Liver (tissue), 9 donors: ENCODE measurements around the gene DICER1. TPM values are rescaled to one million over a fixed set of nuclear protein-coding genes. Genes with fewer than 3 reads are reported as not detected.

Experiments used
- DNase-seq: peaks from one replicate; pipeline ENCODE4 v3.0.0-alpha.2; 2017; ENCODE audit warnings: low spot score
- H3K27ac ChIP-seq, 2 donors: one replicate each; pipeline ENCODE4 v1.7.0; 2013; ENCODE audit warnings: inconsistent platforms in 2 of 2, low read length in 2 of 2, control low read depth in 1 of 2, low read depth in 1 of 2, mild to moderate bottlenecking in 1 of 2
- H3K27me3 ChIP-seq, 4 donors: one replicate each; pipeline versions ENCODE4 v1.6.1 to v1.7.0; 2013; ENCODE audit warnings: low read length in 3 of 4, inconsistent platforms in 1 of 4, mild to moderate bottlenecking in 1 of 4, moderate library complexity in 1 of 4; ENCODE audit not compliant: control insufficient read depth in 4 of 4, insufficient read depth in 4 of 4
- H3K36me3 ChIP-seq, 4 donors: one replicate each; pipeline versions ENCODE4 v1.6.1 to v1.7.0; 2013; ENCODE audit warnings: low read length in 3 of 4, mild to moderate bottlenecking in 3 of 4, low read depth in 1 of 4, moderate library complexity in 1 of 4; ENCODE audit not compliant: control insufficient read depth in 4 of 4, insufficient read depth in 3 of 4
- H3K4me1 ChIP-seq, 4 donors: one replicate each; pipeline versions ENCODE4 v1.6.1 to v1.7.0; 2013; ENCODE audit warnings: low read length in 3 of 4, mild to moderate bottlenecking in 3 of 4, moderate library complexity in 1 of 4; ENCODE audit not compliant: control insufficient read depth in 4 of 4, insufficient read depth in 4 of 4
- H3K4me3 ChIP-seq, 3 donors: one replicate each; pipeline versions ENCODE4 v1.6.1 to v1.7.0; 2013; ENCODE audit warnings: low read length in 3 of 3, control low read depth in 1 of 3, low read depth in 1 of 3, mild to moderate bottlenecking in 1 of 3
- H3K9ac ChIP-seq, 2 donors: one replicate each; pipeline ENCODE4 v1.7.0; 2013; ENCODE audit warnings: low read length in 2 of 2, mild to moderate bottlenecking in 2 of 2, moderate library complexity in 2 of 2, control low read depth in 1 of 2, low read depth in 1 of 2
- H3K9me3 ChIP-seq, 4 donors: one replicate each; pipeline versions ENCODE4 v1.6.1 to v1.7.0; 2013; ENCODE audit warnings: low read length in 3 of 4; ENCODE audit not compliant: control insufficient read depth in 4 of 4
- CTCF ChIP-seq: fragments of 150-350 bp; IDR thresholded peaks from 2 replicates; pipeline ENCODE4 v1.5.1; 2017; ENCODE audit warnings: improper control_type of control experiment, low read depth, low read length; ENCODE audit not compliant: missing input control
- EGR1 ChIP-seq, 2 donors: IDR thresholded peaks; 2 replicates each; pipeline ENCODE4 v1.6.1; 2016 to 2018; ENCODE audit warnings: antibody characterized with exemption in 2 of 2, low read depth in 2 of 2
- FOXA1 ChIP-seq: IDR thresholded peaks from 2 replicates; pipeline ENCODE4 v1.6.1; 2016; ENCODE audit warnings: antibody characterized with exemption
- FOXA2 ChIP-seq: IDR thresholded peaks from 2 replicates; pipeline ENCODE4 v1.6.1; 2016; ENCODE audit warnings: antibody characterized with exemption
- GABPA ChIP-seq, 2 donors: IDR thresholded peaks in 1 of 2; conservative IDR thresholded peaks in 1 of 2; 2 replicates each; pipeline ENCODE4 v1.6.1; 2016; ENCODE audit warnings: antibody characterized with exemption in 2 of 2, mild to moderate bottlenecking in 1 of 2, moderate library complexity in 1 of 2
- HNF4A ChIP-seq, 2 donors: conservative IDR thresholded peaks; 2 replicates each; pipeline ENCODE4 v1.6.1; 2016; ENCODE audit warnings: antibody characterized with exemption in 2 of 2, mild to moderate bottlenecking in 2 of 2
- HNF4G ChIP-seq: IDR thresholded peaks from 2 replicates; pipeline ENCODE4 v1.6.1; 2016; ENCODE audit warnings: antibody characterized with exemption
- JUND ChIP-seq, 2 donors: IDR thresholded peaks; 2 replicates each; pipeline ENCODE4 v1.6.1; 2016; ENCODE audit warnings: antibody characterized with exemption in 2 of 2
- NR2F2 ChIP-seq: IDR thresholded peaks from 2 replicates; pipeline ENCODE4 v1.6.1; 2016; ENCODE audit warnings: antibody characterized with exemption
- RAD21 ChIP-seq, 2 donors: IDR thresholded peaks; 2 replicates each; pipeline ENCODE4 v1.6.1; 2016; ENCODE audit warnings: antibody characterized with exemption in 2 of 2, mild to moderate bottlenecking in 2 of 2
- REST ChIP-seq: IDR thresholded peaks from 2 replicates; pipeline ENCODE4 v1.6.1; 2016; ENCODE audit warnings: antibody characterized with exemption, mild to moderate bottlenecking
- RXRA ChIP-seq, 2 donors: IDR thresholded peaks; 2 replicates each; pipeline ENCODE4 v1.6.1; 2017 to 2018; ENCODE audit warnings: antibody characterized with exemption in 2 of 2, mild to moderate bottlenecking in 1 of 2
- SP1 ChIP-seq: IDR thresholded peaks from 2 replicates; pipeline ENCODE4 v1.6.1; 2018; ENCODE audit warnings: antibody characterized with exemption, mild to moderate bottlenecking
- TAF1 ChIP-seq: conservative IDR thresholded peaks from 2 replicates; pipeline ENCODE4 v1.6.1; 2016; ENCODE audit warnings: antibody characterized with exemption, mild to moderate bottlenecking
- YY1 ChIP-seq: IDR thresholded peaks from 2 replicates; pipeline ENCODE4 v1.6.1; 2016; ENCODE audit warnings: antibody characterized with exemption, mild to moderate bottlenecking
- ZBTB33 ChIP-seq: IDR thresholded peaks from 2 replicates; pipeline ENCODE4 v1.6.1; 2016; ENCODE audit warnings: antibody characterized with exemption
- WGBS: extraction: QIAGEN DNeasy Blood & Tissue Kit; methylation state at CpG from one replicate; pipeline ENCODE4 v1.1.7; 2013; 5-methylcytosine and 5-hydroxymethylcytosine counted together
- polyA plus RNA-seq, 2 donors: library from polyadenylated mRNA; stranded (reverse) in 1 of 2; unstranded in 1 of 2; fragments of 200-250 nt in 1 of 2; fragments of >200 nt in 1 of 2; fragmentation: Nextera tagmentation in 1 of 2; extraction: Ambion mirVana in 1 of 2; gene quantifications; one replicate each; pipeline versions ENCODE4 v1.2.1 to v1.2.3, GENCODE V29; 2013 to 2015
- total RNA-seq, 2 donors: library from RNA; depleted of rRNA; stranded (reverse); fragments of >200 nt; gene quantifications; one replicate each; pipeline ENCODE4 v1.2.3, GENCODE V29; 2014
- donor health status: healthy.
- donor health status: healthy.
- donor health status: healthy.
- donor health status: healthy.
- donor health status: healthy.

DICER1 gene
- total and polyA plus RNA-seq, 4 donors: 7.5 to 43.6 (median 20.3) TPM

- H3K9me3 ChIP-seq: no peaks in the 10 kb centered on the region
Measured at GRCh38 chr14:95091581-95091980, 65.7 kb downstream of the DICER1 start.

GRCh38 chr14:95088665-95089064 lies 68.7 kb downstream of the DICER1 start:
- Histone ChIP-seq H3K9me3 (no peaks in the 10 kb centered on the region), H3K4me3 (no peak overlapping the region), H3K4me1 (no peaks in the 10 kb centered on the region), H3K27me3 (no peaks in the 10 kb centered on the region), H3K27ac (no peak overlapping the region), H3K36me3 (peaks cover 13 to 54% (median 40%) of the 10 kb centered on the region in 4 donors), H3K9ac (no peak overlapping the region)
- 69% methylated on average over 4 of the region's 4 CpGs for WGBS
- DNase-seq: no peak
- TF ChIP-seq TAF1 (no peak), HNF4A (conservative IDR thresholded peaks at IDR 0.05) (no peak), NR2F2 (no peak), FOXA2 (no peak), REST (no peak), YY1 (no peak), HNF4G (no peak), CTCF (no peak), GABPA (IDR thresholded peaks at IDR 0.05 in 1 of 2, conservative IDR thresholded peaks at IDR 0.05 in 1 of 2) (no peak), ZBTB33 (no peak)

More at GRCh38 chr14:95091581-95091980, 65.7 kb downstream of the DICER1 start:
- Histone ChIP-seq H3K27me3 (no peaks in the 10 kb centered on the region), H3K27ac (no peak overlapping the region), H3K4me1 (no peaks in the 10 kb centered on the region), H3K4me3 (no peak overlapping the region), H3K9ac (no peak overlapping the region), H3K36me3 (peaks cover 19 to 72% (median 48%) of the 10 kb centered on the region in 4 donors)
- no peak for DNase-seq
- 85% methylated on average over 4 of the region's 4 CpGs for WGBS
- TF ChIP-seq FOXA2 (no peak), JUND (IDR thresholded peaks at IDR 0.05) (no peak)

GRCh38 chr14:95087619-95088018 lies 69.7 kb downstream of the DICER1 start:
- WGBS: 94% methylated on average over 6 of the region's 6 CpGs
- Histone ChIP-seq H3K9ac (no peak overlapping the region), H3K27ac (no peak overlapping the region), H3K36me3 (peaks cover 11 to 46% (median 31%) of the 10 kb centered on the region in 4 donors), H3K27me3 (no peaks in the 10 kb centered on the region), H3K9me3 (no peaks in the 10 kb centered on the region), H3K4me3 (no peak overlapping the region), H3K4me1 (no peaks in the 10 kb centered on the region)
- DNase-seq: no peak
- no peak for TF ChIP-seq HNF4A (conservative IDR thresholded peaks at IDR 0.05)
- no peak for TF ChIP-seq ZBTB33
- no peak for TF ChIP-seq RAD21 (IDR thresholded peaks at IDR 0.05)
- TF ChIP-seq TAF1: no peak
- no peak for TF ChIP-seq FOXA2
- no peak for TF ChIP-seq RXRA (IDR thresholded peaks at IDR 0.05)
- no peak for TF ChIP-seq SP1
- no peak for TF ChIP-seq FOXA1
- TF ChIP-seq YY1: no peak
- no peak for TF ChIP-seq EGR1 (IDR thresholded peaks at IDR 0.05; ENCODE audit: low read depth in 2 of 2)
